GM12872 (cell line): ENCODE measurements around the gene FAM114A1.

Experiments
- TF ChIP-seq, protein P1 (sequence below): IDR thresholded peaks from 3 replicates; pipeline ENCODE4 v1.5.1; 2011; ENCODE audit warnings: low read depth, mild to moderate bottlenecking, low read length, moderate library complexity; ENCODE audit not compliant: insufficient read depth

FAM114A1 gene

DNA sequence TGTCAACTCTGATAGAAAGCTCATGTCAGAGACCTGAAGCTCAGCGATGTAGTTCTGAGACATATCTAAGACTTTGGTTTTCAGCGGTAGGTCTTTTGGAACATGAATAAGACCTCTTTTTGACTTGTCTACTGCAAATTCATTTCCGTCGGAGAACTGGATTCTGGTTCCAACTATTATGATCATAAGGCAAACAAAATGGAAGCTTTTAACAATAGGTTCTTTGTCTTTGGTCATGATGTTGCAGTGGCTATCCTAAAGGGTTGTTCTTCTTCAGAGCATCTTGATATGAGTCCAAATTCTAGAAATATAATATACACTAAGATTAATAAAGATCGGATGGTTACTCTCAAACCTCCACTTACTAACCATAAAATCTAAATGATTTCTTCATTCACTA lies 38.4 kb upstream of the FAM114A1 start:
- TF ChIP-seq, protein P1, sequence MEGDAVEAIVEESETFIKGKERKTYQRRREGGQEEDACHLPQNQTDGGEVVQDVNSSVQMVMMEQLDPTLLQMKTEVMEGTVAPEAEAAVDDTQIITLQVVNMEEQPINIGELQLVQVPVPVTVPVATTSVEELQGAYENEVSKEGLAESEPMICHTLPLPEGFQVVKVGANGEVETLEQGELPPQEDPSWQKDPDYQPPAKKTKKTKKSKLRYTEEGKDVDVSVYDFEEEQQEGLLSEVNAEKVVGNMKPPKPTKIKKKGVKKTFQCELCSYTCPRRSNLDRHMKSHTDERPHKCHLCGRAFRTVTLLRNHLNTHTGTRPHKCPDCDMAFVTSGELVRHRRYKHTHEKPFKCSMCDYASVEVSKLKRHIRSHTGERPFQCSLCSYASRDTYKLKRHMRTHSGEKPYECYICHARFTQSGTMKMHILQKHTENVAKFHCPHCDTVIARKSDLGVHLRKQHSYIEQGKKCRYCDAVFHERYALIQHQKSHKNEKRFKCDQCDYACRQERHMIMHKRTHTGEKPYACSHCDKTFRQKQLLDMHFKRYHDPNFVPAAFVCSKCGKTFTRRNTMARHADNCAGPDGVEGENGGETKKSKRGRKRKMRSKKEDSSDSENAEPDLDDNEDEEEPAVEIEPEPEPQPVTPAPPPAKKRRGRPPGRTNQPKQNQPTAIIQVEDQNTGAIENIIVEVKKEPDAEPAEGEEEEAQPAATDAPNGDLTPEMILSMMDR = no peak

DNA sequence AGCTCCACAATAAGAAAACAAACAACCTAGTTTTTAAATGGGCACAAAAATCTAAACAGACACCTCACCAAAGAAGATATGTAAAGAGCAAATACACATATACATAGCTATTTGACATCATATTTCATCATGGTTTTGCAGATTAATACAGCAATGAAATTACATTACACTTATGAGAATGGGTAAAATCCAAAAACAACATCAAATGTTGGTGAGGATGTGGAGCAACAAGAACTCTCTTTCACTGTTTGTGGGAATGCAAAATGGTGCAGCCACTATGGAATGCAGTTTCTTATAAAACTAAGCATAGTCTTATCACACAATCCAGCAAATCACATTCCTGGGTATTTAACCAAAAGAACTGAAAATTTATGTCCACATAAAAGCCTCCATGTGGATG lies 36.0 kb upstream of the FAM114A1 start:
- TF ChIP-seq, protein P1 = no peak

DNA sequence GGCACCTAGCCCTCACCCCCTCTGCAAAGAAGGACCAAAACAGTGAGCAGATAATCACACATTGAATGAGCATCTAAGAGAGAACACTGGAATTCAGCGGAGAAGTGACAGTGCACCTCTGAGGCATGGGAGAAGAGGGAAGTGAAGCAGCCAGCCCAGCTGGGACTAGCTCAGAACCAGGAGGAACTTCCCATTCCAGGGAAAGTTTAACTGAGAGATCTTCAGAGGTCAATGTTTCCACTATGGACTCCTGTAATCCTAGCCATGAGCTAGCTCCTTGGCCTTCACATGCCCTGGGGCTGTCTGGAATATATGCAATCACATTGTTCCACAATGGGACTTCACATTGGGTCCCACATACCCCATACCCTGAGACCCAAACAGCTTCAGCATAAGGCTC lies 35.4 kb upstream of the FAM114A1 start:
- TF ChIP-seq, protein P1 = no peak

DNA sequence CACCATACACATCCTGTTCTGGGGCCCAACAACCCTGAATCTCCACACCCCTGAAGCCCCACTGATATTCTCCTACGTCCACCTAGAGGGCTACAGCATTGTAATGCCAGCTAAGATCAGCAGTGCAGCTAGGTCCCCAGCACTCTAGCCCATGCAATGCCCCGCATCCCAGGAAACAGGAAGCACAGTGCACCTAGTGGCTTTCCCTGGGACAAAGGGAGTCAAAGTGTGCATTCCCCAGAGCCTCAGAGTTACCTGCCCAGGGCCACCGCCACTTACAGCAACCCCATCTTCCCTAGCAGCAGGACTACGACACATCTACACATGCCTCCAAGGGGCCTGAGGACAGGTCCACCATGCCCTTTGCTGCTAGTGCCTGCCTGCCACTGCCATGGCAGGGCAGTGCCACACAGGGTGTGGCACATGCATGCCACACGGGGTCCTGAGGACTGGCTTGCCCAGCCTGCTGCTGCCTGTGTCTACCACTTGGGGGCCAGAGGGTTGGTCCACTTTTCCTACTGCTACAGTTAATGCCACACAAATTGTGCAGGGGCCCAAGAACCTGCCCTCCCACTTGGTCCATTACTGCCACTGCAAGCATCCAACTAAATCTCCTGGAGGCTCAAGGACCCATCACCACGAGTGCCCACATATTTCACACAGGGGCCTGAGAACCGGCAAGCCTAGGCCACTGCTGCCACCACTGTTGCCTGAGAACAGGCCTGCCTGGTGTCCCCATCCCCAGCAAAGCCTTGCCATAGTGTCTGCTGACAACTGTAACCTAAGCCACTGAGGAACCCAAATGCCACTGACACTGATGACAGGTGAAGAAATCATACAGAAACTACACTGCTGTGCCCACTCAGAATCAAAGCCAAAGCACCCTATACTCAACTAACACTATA lies 34.7 kb upstream of the FAM114A1 start:
- TF ChIP-seq, protein P1 = peak; percentile 61

DNA sequence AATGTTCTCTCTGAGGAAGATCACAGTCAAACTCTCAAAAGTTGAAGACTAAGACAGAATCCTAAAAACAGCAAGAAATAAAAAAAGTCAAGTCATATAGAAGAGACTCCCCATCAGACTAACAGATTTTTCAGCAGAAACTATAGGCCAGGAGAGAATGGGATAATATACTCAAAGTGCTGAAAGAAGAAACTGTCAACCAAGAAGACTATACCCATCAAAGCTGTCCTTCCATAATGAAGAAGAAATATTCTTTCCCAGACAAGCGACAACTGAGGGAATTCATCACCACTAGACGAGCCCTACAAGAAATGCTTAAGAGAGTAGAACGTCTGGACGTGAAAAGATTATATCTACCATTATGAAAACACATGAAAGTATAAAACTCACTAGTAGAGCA lies 33.0 kb upstream of the FAM114A1 start:
- TF ChIP-seq, protein P1 = no peak

DNA sequence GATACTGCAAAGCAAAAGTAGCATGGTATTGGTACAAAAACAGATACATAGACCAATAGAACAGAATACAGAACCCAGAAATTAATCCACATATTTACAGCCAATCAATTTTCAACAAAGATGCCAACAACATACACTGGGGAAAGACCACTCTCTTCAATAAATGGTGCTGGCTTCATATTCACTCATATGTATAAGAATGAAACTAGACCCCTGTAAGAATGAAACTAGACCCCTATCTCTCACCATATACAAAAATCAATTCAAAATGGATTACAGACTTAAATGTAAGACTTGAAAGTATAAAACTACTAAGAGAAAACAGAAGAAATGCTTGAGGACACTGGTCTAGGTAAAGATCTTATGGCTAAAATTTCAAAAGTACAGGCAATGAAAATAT lies 30.3 kb upstream of the FAM114A1 start:
- TF ChIP-seq, protein P1 = no peak

DNA sequence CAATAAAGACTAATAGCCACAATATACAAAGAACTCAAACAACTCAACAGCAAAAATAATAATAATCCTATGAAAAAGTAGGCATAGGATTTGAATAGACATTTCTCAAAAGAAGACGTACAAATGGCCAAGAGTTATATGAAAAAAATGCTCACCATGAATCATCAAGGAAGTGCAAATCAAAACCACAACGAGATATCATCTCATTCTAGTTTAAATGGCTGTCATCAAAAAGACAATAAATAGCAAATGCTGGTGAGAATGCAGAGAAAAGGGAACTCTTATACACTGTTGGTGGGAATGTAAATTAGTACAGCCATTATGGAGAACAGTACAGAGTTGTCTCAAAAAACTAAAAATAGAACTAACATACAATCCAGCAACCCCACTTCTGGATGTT lies 29.8 kb upstream of the FAM114A1 start:
- TF ChIP-seq, protein P1 = no peak
